Spleen (tissue), 7 donors: ENCODE data around the gene TMEM183A.

ENCODE experiments used
- CTCF ChIP-seq, 11 experiments: fragments of 200-600 bp in 7 of 11; fragments of 450-650 bp in 4 of 11; sonication (generic) in 4 of 11; IDR thresholded peaks in 8 of 11; conservative IDR thresholded peaks in 3 of 11; 1 replicate in 7 of 11; 2 replicates in 4 of 11; pipeline versions ENCODE4 v1.4.0 to v1.8.0; 2016 to 2021; ENCODE audit warnings: antibody characterized with exemption in 11 of 11, inconsistent platforms in 4 of 11, mild to moderate bottlenecking in 1 of 11
- POLR2AphosphoS5 ChIP-seq, 3 donors: sonication (generic); formaldehyde crosslinking; IDR thresholded peaks; one replicate each; pipeline ENCODE4 v1.5.1; 2017; ENCODE audit warnings: antibody characterized with exemption in 3 of 3
- donor health status: DM: no; HTN: no; CAD: no; lungs with moderate emphysema.
- donor health status: DM: no; HTN: no; CAD: no.
- donor health status: DM: no; HTN: no; CAD: no.

- TF ChIP-seq CTCF (IDR thresholded peaks at IDR 0.05 in 8 of 11, conservative IDR thresholded peaks at IDR 0.05 in 3 of 11) (no peak), POLR2AphosphoS5 (IDR thresholded peaks at IDR 0.05) (no peak)
Observed at GRCh38 chr1:203072911-203073310, 65.7 kb downstream of the TMEM183A start.
